A549 treated with dexamethasone at 1 μM for 4 hours (cell line): Measurements from ENCODE around the gene EIPR1. TPM values are rescaled to one million over a fixed set of nuclear protein-coding genes. Genes with fewer than 3 reads are reported as not detected.

ENCODE experiments used
- total RNA-seq: library from RNA; stranded (reverse); fragments of 200-300 nt; extraction: Qiagen RNA extraction; gene quantifications from 5 replicates; pipeline ENCODE4 v1.2.3, GENCODE V29; 2022

The EIPR1 gene
- 36.0 to 39.6 TPM (median 38.4 TPM) in 5 replicates for total RNA-seq

GRCh38 chr2:3377612-3378432, at the start of gene EIPR1:
Gene EIPR1, minus strand, starts transcription at chr2:3377818. Its CDS starts 129 bp downstream, at chr2:3377689.

DNA sequence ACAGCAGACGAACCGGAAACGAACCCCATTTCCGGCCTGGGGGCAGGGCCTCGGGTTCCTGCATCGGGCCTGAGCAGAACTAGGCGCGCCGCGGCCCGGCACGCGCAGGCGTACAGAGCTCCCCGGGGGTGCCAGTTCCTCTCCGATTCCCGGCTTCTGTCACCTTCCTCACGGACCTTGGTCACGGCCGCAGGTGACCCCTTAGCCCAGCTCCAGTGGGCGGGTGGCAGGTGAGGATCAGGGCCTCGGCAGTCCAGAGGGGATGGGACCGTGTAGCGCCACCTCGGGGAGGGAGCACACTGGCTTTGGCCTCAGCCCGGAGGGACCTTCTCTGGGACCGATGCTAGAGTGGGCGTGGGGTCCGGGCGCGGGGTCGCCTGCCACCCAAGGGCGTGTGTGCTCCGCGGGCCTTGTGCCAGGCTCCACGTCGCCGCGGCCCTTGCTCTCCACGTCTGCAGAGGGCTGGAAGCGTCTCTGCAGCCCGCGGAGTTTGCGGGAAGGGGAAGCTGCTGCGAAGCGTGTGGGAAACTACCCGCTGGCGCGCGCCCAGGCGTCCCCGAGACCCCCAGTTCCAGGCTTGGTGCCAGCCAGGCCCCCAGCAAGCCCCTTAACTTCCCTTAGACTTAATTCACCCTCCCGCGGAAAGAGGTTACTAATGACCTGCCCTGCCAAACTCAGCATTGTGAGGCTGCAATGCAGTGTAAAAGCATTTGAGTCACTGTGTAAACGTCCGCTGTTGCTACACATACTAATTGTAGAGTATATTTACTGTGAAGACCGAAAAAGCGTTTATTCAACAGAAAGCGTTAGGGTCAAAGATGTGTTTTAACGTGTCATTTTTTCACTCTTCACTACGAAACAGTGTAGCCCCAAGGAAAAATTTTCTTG, 2.3 kb upstream of the EIPR1 start, which contains the start of gene TRAPPC12:
TSS of gene TRAPPC12 (plus strand) at position 48 of the 888 bp plus-strand sequence. CDS start 7,930 bp downstream, outside the sequence.

Other genes with a start within 250 kb of the EIPR1 start
- 43.5 to 68.5 TPM (median 60.2 TPM) in 5 replicates for gene TRAPPC12, start 1.9 kb upstream of the EIPR1 start, total RNA-seq
- 49.7 to 61.1 TPM (median 55.0 TPM) in 5 replicates for gene ADI1, start 141.7 kb upstream of the EIPR1 start, total RNA-seq
- 46.6 to 56.5 TPM (median 53.7 TPM) in 5 replicates for gene RNASEH1, start 180.5 kb upstream of the EIPR1 start, total RNA-seq
- gene RPS7, start 197.4 kb upstream of the EIPR1 start, total RNA-seq: 2,770 to 4,672 TPM (median 2,866 TPM) in 5 replicates
- gene COLEC11, start 217.3 kb upstream of the EIPR1 start, total RNA-seq: 0.47 to 0.83 TPM (median 0.69 TPM) in 5 replicates